Right lobe of liver (tissue), 4 donors: ENCODE data around the gene MYH10.

Source experiments
- POLR2A ChIP-seq: fragments of 450-650 bp; IDR thresholded peaks from one replicate; pipeline ENCODE4 v1.6.1; 2017; ENCODE audit warnings: antibody characterized with exemption, mild to moderate bottlenecking
- TF ChIP-seq, protein P1 (sequence below), 4 donors: fragments of 200-600 bp in 3 of 4; fragments of 450-650 bp in 1 of 4; IDR thresholded peaks; one replicate each; pipeline versions ENCODE4 v1.5.1 to v1.8.0; 2016 to 2022; ENCODE audit warnings: antibody characterized with exemption in 4 of 4, mild to moderate bottlenecking in 2 of 4
- donor health status: DM: no; HTN: no; CAD: no.
- donor health status: DM: no; HTN: no; CAD: no.
- donor health status: DM: no; HTN: yes; CAD: no.

GRCh38 chr17:8577868-8578267, 52.7 kb downstream of the MYH10 start:
- TF ChIP-seq, protein P1, sequence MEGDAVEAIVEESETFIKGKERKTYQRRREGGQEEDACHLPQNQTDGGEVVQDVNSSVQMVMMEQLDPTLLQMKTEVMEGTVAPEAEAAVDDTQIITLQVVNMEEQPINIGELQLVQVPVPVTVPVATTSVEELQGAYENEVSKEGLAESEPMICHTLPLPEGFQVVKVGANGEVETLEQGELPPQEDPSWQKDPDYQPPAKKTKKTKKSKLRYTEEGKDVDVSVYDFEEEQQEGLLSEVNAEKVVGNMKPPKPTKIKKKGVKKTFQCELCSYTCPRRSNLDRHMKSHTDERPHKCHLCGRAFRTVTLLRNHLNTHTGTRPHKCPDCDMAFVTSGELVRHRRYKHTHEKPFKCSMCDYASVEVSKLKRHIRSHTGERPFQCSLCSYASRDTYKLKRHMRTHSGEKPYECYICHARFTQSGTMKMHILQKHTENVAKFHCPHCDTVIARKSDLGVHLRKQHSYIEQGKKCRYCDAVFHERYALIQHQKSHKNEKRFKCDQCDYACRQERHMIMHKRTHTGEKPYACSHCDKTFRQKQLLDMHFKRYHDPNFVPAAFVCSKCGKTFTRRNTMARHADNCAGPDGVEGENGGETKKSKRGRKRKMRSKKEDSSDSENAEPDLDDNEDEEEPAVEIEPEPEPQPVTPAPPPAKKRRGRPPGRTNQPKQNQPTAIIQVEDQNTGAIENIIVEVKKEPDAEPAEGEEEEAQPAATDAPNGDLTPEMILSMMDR (IDR thresholded peaks at IDR 0.05): no peak
- TF ChIP-seq POLR2A: no peak
